Fibroblast of lung (primary cell): ENCODE results near the gene POLR2H.

Experiments used
- EZH2 ChIP-seq: IDR thresholded peaks from 2 replicates; pipeline ENCODE4 v1.5.1; 2012; ENCODE audit warnings: low read length, control low read depth, mild to moderate bottlenecking; ENCODE audit errors: missing control alignments
- TF ChIP-seq, protein P1 (sequence below), 2 donors: IDR thresholded peaks in 1 of 2; conservative IDR thresholded peaks in 1 of 2; 1 replicate in 1 of 2; 2 replicates in 1 of 2; pipeline ENCODE4 v1.5.1; 2011 to 2012; ENCODE audit warnings: low read length in 2 of 2, control low read depth in 1 of 2, inconsistent platforms in 1 of 2, low read depth in 1 of 2, mild to moderate bottlenecking in 1 of 2

DNA sequence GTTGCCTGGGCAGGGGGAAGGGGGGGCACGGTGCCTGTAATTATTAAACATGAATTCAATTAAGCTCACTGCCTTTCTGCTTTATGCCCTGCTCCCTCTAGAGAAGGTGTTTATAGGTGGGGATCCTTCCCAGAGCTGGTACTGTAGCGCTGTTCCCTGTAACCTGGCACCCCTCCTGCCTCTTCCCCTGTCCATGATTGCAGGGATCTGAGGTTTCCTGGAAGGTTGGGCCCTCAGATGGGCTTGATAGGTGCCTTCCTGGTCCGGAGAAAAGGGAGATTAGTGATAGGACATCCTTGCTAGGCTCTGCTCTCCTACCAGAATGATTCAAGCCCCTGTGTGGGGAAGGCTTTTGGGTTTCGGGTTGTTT is 26.2 kb upstream of the POLR2H start:
- TF ChIP-seq, protein P1, sequence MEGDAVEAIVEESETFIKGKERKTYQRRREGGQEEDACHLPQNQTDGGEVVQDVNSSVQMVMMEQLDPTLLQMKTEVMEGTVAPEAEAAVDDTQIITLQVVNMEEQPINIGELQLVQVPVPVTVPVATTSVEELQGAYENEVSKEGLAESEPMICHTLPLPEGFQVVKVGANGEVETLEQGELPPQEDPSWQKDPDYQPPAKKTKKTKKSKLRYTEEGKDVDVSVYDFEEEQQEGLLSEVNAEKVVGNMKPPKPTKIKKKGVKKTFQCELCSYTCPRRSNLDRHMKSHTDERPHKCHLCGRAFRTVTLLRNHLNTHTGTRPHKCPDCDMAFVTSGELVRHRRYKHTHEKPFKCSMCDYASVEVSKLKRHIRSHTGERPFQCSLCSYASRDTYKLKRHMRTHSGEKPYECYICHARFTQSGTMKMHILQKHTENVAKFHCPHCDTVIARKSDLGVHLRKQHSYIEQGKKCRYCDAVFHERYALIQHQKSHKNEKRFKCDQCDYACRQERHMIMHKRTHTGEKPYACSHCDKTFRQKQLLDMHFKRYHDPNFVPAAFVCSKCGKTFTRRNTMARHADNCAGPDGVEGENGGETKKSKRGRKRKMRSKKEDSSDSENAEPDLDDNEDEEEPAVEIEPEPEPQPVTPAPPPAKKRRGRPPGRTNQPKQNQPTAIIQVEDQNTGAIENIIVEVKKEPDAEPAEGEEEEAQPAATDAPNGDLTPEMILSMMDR (conservative IDR thresholded peaks at IDR 0.05 in 1 of 2, IDR thresholded peaks at IDR 0.05 in 1 of 2; ENCODE audit: low read depth in 1 of 2, low read length in 2 of 2): no peak
- TF ChIP-seq EZH2: no peak
